GM19463 (cell line): ENCODE results near the gene PDE3A.

Source experiments
- ATAC-seq: cut with Tn5 transposase; IDR thresholded peaks from one replicate; pipeline ENCODE4 v1.9.1; 2021; ENCODE audit warnings: mild to moderate bottlenecking, moderate library complexity; ENCODE audit not compliant: unreplicated experiment

The PDE3A gene

GRCh38 chr12:20420557-20420956, 52.2 kb downstream of the PDE3A start:
- ATAC-seq, result no peak

- no peak for ATAC-seq
These were observed 53.1 kb downstream of the PDE3A start for GRCh38 chr12:20421421-20421820.

DNA sequence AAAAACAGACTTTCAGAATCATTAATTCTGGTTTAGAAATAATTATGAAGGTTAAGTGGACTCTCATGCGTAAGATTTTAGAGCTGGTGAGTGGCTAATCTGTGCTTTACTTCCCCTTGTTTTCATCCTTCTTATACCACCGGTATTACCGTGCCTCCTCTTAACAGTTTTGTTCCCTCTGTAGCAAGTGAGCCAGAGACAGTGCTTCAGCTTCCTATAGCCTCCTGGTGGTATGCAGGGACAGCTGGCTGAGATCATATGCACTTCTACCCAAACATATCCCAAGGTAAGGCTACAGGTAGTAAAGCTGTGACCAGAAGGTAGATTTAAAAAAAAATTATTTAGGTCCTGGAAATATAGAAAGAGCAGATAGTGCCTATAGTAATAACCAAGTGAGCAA, 55.2 kb downstream of the PDE3A start:
- ATAC-seq, result no peak

- no peak for ATAC-seq
These were observed 56.5 kb downstream of the PDE3A start for GRCh38 chr12:20424841-20425240.

GRCh38 chr12:20426191-20426590, 57.9 kb downstream of the PDE3A start:
- ATAC-seq, result no peak

- no peak for ATAC-seq
These were observed 58.6 kb downstream of the PDE3A start for GRCh38 chr12:20426957-20427356.

- ATAC-seq, result no peak
These were observed 61.5 kb downstream of the PDE3A start for GRCh38 chr12:20429852-20430251.

DNA sequence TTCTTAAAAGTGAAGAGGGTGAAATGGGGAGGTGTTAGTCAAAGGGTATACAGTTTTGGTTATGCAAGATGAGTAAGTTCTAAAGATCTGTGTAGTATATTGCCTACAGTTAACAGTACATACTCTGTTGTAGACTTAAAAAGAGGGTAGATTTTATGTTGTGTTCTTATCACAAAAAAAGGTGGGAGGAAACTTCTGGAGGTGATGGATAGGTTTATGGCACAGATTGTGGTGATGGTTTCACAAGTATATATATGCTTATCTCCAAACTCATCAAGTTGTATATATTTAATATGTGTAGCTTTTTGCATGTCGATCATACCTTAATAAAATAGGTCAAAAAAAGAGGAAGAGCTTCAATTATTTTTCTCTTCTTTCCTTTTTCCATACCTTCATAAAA, 64.0 kb downstream of the PDE3A start:
- no peak for ATAC-seq

- no peak for ATAC-seq
These were observed 66.7 kb downstream of the PDE3A start for GRCh38 chr12:20434996-20435395.

DNA sequence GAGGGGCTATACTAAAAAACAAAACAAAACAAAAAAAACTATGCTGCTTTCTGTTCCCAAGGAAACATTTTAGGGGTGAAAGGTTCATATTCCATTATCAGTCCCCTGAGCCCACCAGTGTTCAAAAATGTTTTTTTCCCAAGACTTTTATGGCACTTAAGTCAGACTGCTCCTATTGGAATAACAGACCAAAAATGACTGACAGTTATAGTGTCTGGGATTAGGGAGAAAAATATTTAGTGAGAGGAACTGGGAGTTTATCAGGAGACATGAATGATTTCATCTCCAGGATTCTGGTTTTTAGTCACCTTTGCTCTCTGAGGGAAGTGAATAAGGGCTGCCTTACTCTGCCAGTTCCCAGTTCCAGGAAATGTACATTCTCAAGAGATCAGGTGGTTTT, 68.0 kb downstream of the PDE3A start:
- no peak for ATAC-seq

DNA sequence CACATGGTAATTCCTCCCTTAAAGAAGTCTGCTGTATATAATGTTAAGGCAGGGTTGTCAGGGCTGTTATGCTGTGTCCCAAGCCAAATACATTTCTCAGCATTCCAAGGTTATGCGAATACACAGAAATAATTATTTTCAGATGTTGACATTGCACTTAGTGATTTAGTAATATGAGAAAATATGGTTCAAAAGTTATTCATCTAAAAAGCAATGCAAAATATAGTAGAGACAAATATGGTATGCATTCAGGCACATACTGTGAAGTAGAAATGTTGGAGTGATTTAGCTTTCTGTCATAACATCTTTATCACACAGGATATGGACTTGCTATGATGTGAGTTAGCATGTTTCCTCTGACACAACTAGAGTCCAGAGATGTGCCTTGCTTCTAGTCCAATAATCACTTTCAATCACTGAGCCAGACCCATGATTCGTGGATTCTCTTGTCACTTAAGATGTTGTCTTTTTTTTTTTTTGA, 70.0 kb downstream of the PDE3A start:
- ATAC-seq, result no peak

GRCh38 chr12:20439626-20440025, 71.3 kb downstream of the PDE3A start:
- no peak for ATAC-seq

DNA sequence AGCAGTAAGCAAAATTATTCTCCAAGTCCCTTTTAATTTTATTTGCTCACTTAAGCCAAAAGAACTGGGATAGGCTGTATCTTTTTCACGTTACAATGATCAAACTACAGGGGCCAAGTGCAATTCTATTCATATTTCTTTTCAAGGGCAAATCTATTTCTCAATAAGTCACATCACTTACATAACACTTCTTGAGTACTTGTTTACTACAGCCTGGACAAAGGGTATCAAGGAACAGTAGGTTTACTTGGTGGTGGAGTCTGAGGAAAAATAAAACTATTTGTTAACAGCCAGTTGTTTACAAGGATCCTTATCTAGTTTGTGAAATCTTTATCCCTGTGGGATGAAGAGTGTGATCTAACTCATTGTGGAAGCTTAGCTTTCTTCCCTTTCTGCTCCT, 72.1 kb downstream of the PDE3A start:
- no peak for ATAC-seq

DNA sequence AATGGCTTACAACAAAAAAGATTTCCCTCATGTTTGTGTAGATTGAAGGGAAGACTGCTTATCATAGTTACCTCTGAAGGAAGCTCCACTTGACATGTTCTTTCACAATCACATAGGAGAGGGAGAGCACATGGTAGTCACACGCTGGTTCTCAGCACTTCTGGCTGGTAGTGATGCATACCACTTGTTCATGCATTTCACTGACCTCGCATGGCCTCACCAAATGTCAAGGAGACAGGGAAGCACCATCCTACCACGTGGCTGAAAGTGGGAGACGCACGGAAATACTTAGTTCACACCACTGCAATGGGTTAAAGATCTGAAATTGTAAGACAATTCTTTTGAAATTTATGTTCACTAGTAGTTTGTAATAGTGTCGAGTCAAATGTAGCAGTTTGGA, 74.0 kb downstream of the PDE3A start:
- no peak for ATAC-seq

DNA sequence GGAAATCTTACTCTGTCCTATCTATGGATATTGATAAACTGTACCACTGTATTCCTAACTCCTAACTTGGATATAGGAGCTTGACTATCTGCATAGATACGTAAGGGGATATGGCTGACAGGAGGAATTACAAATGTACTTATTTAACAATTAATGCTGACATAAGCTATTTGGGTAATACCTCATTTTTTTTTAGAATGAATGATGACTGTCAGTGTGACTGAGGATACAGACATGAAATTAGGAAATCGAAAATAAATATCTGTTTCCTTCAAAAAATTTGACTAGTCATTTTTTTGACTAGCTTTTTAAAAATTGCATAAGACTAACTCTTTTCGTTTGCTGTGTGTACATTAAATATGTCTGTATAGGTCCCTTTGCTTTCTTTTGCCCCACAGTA, 74.9 kb downstream of the PDE3A start:
- ATAC-seq, result no peak

DNA sequence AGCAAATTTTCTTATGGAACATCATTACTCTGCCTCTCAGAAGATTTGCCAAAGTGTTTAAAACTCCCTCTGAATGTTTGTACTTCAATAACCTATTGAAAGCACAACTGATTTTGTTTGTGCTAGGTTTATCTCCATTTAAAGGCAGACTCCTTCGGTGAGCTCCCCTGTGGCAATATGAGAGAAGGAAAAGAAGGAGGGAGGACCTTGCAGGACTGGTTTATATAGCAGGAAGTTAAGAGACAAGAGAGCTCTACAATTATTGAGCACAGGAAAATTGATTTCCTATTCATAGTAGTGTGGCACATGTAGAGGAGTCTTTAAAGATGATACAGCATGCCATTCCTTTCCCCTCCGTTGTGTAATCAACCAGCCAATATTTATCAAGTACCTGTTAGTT, 75.5 kb downstream of the PDE3A start:
- ATAC-seq, result no peak

DNA sequence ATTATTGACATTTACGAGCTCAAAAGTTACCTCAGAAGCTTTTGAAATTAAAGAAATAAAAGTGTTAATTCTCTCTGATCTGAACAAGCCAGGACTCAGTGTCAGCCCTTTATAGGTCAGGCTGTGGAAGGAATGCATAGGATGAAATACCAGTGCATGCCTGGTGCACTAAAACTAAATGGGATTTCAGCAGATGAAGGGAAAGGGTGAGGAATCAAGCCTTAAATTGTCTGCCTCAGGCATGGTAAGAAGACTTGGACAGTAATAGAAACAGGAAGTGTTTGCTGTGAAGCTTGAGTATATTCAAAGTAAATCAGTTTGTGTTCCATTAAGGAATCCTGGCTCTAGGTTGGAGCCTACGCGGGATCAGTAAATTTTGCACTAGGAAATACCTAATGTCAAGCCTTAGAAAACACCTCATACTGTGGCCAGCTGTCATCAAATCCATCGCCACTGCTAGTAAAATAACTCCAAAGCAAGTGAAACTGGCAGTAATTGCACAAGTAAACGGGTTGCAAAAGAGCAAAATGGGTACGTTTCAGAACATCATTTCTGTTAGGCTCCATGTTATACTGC, 76.3 kb downstream of the PDE3A start:
- ATAC-seq, result no peak

DNA sequence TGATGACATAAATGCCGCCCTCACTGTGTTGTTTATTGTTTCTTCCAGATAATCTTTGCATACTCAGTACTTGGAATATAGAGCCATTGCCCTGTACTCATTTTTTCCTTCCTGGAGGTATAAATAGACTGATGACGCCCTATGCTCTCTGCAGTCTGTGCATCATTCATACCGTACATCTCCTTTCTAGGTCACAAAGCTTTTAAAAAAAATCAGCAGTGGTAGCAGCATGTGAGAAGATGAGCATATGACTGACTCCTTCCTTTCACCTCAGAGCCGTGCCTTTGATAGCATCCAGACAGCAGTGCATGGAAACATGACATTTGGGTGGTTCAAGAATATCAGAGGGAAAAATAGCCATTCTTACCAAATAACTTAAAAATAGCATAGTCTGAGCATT, 77.3 kb downstream of the PDE3A start:
- no peak for ATAC-seq

GRCh38 chr12:20446836-20447235, 78.5 kb downstream of the PDE3A start:
- ATAC-seq, result no peak

DNA sequence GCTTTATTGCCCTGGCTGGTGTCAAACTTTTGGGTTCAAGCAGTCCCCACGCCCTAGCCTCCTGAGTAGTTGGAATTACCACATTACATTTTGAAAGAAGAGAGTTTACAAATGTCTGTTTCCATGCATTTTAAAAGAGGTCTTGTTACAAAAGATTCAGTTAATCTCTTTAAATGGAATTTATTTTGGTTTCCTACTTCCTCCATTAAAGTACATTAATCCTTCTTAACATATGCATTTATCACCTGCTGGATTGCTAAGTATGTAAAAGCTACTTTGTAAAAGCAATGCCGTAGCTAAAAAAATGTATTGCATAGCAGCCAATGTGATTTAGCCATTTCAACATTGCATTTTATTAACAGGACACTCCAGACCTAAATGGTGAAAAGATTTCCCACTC, 80.4 kb downstream of the PDE3A start:
- ATAC-seq, result no peak

DNA sequence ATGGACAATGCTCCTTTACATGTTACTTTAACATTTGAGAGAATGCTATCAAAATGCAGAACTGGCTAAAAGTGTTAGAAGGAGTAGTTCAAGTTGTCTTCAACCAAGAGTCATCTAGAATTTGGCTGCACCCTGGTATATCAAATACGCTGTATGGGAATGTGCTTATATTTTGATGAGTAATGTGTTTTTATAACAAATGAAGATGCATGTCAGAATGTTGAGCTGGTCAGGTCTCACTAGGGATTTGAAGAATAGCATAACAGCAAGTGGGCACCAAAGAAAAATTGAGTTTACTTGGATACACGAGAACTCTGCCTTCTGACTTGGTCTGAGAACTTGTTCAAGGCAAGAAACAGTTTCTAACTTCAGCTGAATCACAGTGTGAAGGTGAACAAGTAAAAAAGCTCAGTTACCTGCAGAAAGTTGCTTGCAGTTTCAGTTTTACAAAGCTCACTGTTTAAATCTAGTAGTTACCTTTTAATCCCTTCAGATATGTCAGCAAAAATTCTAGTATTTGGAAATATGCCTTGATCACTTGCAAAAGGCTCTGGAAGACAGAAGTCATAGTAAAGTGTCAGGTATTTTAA, 82.3 kb downstream of the PDE3A start:
- ATAC-seq, result no peak

DNA sequence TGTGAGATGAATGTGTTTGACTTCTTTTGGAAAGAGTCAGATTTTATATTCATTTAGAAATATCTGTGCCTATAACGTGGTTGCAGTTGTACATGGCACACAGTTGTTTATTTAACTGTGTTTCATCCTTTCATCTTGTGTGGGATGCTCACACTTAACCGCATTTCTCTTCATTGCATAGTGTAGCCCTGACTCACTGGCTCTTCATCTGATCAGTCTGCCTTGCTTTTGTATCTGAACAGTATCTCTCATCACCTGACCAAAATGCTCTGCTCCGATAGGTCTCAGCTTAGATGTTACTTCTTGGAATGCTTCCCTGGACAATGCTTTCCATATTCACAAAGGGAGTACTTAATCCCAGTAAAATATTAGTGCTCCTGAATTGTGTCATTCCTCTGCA, 83.4 kb downstream of the PDE3A start:
- no peak for ATAC-seq

DNA sequence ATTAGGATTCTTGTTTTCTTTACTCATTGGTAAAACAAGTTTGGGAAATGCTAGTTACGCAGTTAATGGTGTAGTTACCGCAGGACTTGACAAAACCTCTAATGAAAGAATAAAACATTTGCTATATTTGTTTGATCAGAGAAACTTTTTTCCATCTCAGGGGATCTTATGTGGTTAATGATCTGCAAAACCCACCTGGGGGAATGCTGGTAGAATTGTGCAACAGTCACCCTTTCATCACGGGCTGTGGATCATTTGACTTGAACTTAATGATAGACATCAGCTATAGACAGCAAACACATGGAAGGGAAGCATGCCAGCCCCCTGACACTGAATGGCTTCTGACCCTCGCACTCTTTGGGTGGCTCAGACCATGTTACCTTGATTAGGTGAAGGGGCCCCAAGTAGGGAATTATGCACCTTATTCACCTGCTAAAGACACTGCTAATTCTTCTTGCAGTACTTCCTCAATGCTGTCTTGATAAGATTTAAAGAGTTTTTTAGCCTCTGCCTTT, 84.2 kb downstream of the PDE3A start:
- no peak for ATAC-seq
